Cardiac septum (tissue), 1 donor: ENCODE measurements around the gene DIP2C. TPM values are rescaled to one million over a fixed set of nuclear protein-coding genes. Genes with fewer than 3 reads are reported as not detected.
"Not testable (repeated sequence)": the region's sequence is repeated elsewhere in the genome, so short reads cannot be mapped to it uniquely, and the experiment has no call there.

ENCODE experiments used
- DNase-seq: peaks from one replicate; pipeline ENCODE4 v3.0.0-alpha.2; 2020; ENCODE audit warnings: low spot score
- intact Hi-C: fragments of 100-400 bp; cut with DNase I; formaldehyde crosslinking; loops from one replicate; pipeline ENCODE4 v1.14.0; 2022
- total RNA-seq: library from RNA; stranded (reverse); fragmentation: NEBNext Ultra II Directional; extraction: Animal tissue kit (Norgen Biotek cat#: 25700); gene quantifications from one replicate; pipeline ENCODE4 v1.2.1, GENCODE V29; 2021
- donor health status: DM: no; HTN: no; CAD: no.

Gene DIP2C
- total RNA-seq, 1 donor from 2014 or later = 28.8 TPM

DNA sequence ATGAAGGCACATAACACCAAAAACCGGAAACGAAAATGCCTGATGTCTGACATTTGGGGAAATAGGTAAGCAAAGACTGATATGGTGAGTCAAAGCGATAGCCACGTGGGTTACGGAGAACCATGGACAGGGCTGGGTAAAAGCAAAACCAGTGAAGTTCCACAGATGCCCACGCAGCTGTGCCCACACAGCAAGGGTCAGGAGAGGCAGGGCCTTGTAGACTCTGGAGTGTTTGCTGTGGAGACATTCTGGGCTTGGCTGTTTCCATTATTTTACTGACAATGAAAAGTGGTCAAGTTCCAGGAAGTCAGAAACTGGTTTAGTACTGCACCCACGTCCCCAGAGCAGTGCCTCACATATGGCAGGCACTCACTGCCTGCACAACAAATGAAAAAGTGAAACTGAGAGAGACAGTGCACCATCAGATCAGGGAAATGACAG lies 405.5 kb downstream of the DIP2C start:
- intact Hi-C loops = no loop called here
- no peak for DNase-seq

DNA sequence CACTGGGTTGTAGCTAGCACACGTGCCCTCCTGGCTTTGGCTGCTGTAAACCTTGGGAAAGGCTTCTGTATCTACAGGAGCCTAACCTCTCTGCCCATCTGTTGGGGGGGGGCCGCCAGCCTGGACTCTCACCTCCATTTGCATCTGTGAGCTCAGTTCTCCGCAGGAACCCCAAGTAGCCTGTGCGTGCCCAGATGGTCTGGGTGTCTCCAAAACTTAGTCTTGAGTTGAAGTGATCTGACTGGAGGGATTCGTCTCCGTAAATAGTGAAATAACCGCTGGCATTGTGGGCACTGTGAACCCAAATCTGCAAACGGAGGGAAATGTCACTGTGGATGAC lies 406.4 kb downstream of the DIP2C start:
- DNase-seq = no peak
- intact Hi-C loops = no loop called here

- DNase-seq = no peak
- intact Hi-C loops = no loop called here
Observed at GRCh38 chr10:282294-283139, 407.0 kb downstream of the DIP2C start.

DNA sequence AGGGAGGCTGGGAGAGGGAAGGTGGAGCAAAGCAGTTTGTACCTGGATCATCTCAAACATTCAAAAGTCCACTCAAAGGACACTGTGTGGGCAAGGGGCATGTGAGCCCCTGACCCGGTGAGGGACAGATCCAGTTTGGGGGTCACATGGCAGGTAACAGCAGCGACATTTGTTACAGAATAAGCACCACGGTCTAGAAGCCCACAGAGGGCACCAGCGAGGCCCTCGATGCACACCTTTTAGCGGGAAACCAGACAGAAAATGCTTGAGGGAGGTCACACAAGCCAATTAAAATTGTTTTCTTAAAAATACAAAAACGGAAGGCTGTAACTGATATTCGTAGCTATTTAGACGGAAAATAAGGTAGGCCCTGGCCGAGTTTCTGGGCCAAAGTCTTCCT lies 409.8 kb downstream of the DIP2C start:
- intact Hi-C loops = no loop called here
- no peak for DNase-seq

GRCh38 chr10:279232-279631 lies 410.2 kb downstream of the DIP2C start:
- no peak for DNase-seq
- intact Hi-C loops = no loop called here

- DNase-seq = no peak
- intact Hi-C loops = no loop called here
Observed at GRCh38 chr10:278707-279106, 410.8 kb downstream of the DIP2C start.

- intact Hi-C loops = no loop called here
- no peak for DNase-seq
Observed at GRCh38 chr10:277963-278362, 411.5 kb downstream of the DIP2C start.

GRCh38 chr10:275680-276079 lies 413.8 kb downstream of the DIP2C start:
- intact Hi-C loops = no loop called here
- no peak for DNase-seq

- intact Hi-C loops = no loop called here
- no peak for DNase-seq
Observed at GRCh38 chr10:274866-275265, 414.6 kb downstream of the DIP2C start.

DNA sequence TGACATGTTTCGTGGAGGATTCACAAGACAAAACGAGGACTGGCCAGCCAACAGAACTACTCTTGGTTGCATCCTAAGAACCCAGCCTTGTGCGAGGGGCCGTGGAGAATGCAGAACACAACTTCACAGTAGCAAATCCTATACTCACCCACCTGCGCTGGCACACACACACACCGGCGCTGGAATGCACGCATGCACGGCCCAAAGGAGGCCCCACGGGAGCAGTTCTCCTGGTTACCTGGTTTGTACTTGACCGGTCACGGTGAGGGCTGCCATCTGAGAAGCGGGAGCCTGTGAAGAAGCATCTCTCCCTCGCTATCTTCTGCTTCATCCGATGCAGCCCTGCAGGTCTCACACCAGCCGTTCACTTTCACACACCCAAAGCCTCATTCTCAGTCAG lies 416.4 kb downstream of the DIP2C start:
- intact Hi-C loops = no loop called here
- DNase-seq = no peak

DNA sequence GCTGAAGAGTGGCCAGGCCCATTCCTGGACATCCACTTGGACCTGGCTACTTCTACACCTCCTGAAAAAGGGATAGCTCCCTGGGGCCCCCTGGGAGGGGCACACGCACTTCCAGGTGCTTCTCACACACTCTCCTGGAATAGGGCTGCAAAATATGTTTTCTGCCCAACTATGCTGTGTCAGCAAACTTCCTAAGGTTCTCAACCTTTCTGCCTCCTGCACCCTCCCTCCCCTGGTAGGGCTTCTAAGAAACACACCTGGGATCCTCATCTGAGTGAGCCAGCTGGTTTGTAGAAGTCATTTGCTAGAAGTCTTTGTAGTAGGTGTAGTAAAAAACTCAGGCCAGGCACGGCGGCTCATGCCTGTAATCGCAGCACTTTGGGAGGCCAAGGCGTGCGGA lies 417.7 kb downstream of the DIP2C start:
- intact Hi-C loops = no loop called here

GRCh38 chr10:271201-271600 lies 418.3 kb downstream of the DIP2C start:
- no peak for DNase-seq
- intact Hi-C loops = no loop called here

More for the DNA sequence above, 417.7 kb downstream of the DIP2C start:
- DNase-seq = no peak

DNA sequence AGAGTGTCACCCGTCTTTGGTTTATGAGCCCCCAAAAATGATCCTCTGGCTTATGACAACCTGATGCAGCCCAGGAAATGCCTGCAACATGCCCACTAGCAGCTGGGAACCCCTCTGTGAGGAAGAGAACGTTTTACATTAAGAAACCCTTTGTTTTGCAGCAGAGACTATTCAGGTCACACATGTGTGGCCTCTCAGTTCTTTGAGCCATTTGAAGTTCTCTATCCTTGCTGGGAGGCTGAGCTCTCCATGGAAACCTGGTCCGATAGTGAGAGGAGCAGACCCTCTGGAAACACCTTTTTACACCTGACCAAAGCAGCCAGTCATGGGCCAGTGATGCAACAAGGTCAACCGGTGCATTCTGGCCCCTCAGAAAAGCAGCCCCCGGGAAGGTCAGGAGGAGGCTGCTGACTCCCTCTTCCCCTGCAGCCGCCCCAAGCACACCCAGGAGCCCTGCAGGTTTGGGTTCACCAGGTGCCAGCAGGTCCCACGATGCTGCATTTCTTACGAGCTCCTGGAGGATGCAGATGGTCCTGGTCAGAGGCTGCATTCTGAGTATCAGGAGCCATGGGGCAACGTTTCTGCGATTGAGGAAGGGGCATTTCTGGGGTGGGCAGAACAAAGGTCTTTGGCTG lies 419.9 kb downstream of the DIP2C start:
- intact Hi-C loops = no loop called here
- DNase-seq = no peak

GRCh38 chr10:267705-268104 lies 421.8 kb downstream of the DIP2C start:
- intact Hi-C loops = no loop called here
- DNase-seq = no peak

GRCh38 chr10:266974-267425 lies 422.5 kb downstream of the DIP2C start:
- no peak for DNase-seq
- intact Hi-C loops = no loop called here

DNA sequence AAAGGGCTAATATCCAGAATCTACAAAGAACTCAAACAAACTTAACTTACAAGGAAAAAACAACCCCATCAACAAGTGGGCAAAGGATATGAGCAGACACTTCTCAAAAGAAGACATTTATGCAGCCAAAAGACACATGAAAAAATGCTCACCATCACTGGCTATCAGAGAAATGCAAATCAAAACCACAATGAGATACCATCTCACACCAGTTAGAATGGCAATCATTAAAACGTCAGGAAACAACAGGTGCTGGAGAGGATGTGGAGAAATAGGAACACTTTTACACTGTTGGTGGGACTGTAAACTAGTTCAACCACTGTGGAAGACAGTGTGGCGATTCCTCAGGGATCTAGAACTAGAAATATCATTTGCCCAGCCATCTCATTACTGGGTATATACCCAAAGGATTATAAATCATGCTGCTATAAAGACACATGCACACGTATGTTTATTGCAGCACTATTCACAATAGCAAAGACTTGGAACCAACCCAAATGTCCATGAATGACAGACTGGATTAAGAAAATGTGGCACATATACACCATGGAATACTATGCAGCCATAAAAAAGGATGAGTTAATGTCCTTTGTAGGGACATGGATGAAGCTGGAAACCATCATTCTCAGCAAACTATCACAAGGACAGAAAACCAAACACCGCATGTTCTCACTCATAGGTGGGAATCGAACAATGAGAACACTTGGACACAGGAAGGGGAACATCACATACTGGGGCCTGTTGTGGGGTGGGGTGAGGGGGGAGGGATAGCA lies 423.5 kb downstream of the DIP2C start:
- intact Hi-C loops, DNase-seq: not testable (repeated sequence)

DNA sequence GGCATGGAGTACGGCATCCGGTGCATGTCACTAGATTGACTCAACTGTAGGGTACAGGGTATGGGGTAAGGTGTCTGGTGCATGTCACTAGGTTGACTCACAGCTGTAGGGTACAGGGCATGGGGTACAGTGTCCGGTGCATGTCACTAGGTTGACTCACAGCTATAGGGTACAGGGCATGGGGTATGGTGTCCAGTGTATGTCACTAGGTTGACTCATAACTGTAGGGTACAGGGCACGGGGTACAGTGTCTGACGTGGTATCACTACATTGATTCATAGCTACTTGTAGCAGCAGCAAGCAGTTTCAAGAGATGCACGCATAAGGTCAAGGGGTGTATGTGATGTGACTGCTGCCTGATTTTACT lies 424.4 kb downstream of the DIP2C start:
- intact Hi-C loops, DNase-seq: not testable (repeated sequence)

DNA sequence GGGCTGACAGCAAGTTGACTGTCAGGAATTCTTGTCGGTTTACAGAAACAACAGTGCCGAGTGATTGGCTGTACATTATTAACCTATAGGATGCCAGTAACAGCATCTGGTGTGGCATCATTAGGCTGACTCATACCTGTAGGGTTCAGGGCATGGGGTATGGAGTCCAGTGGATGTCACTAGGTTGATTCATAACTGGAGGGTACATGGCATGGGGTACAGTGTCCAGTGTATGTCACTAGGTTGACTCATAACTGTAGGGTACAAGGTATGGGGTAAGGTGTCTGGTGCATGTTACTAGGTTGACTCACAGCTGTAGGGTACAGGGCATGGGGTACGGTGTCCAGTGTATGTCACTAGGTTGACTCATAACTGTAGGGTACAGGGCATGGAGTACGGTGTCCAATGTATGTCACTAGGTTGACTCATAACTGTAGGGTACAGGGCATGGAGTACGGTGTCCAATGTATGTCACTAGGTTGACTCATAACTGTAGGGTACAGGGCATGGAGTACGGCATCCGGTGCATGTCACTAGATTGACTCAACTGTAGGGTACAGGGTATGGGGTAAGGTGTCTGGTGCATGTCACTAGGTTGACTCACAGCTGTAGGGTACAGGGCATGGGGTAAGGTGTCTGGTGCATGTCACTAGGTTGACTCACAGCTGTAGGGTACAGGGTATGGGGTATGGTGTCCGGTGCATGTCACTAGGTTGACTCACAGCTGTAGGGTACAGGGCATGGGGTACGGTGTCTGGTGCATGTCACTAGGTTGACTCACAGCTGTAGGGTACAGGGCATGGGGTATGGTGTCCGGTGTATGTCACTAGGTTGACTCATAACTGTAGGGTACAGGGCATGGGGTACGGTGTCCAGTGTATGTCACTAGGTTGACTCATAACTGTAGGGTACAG lies 425.1 kb downstream of the DIP2C start:
- DNase-seq, intact Hi-C loops: not testable (repeated sequence)

- intact Hi-C loops = no loop called here
Observed at GRCh38 chr10:260819-261429, 428.5 kb downstream of the DIP2C start.

More at GRCh38 chr10:260819-261429, 428.5 kb downstream of the DIP2C start:
- no peak for DNase-seq
